Measurements from ENCODE around the gene MCC.

The MCC gene

DNA sequence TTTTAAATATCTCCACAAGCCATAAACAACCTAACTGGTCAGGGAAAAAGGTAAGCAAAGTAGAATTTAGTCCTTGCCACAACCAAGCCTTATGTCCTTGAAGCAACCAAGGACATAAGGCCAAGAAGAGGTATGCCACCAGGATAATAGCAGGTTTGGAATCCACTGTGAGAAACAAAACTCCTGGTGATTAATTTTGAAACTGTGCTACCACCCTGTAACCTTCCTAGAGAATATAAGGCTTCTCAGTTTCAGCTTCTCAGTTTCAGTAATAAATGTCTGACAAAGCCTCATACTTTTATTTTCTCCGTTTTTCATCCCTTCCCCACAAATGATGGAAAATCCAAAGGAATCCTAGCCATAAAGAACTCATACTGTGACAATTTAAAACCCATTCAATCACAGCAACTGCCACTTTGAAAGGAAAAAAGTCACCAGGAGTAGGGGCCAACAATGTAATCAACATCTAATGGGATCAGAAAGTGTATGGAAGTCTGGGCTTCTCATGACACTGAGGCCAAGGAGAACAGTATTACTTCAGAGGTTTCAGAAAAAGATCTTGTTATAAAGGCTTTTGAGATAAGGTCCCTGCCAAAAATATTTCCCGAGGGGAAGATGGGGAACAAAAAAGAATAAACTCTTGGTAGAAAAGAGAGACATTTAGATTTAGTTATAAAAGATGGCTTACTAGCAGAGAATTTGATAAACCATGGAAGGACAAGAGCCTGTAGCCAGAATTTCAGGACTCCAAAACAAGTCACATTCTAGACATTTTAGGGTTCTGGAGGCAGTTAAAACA is 242.6 kb downstream of the MCC start:
- no peak for DNase-seq (ENCODE audit: insufficient read length, low spot score)
- no peak for FAIRE-seq
- no peak for TF ChIP-seq CTCF (IDR thresholded peaks at IDR 0.05; ENCODE audit: insufficient read depth, missing control alignments)

DNA sequence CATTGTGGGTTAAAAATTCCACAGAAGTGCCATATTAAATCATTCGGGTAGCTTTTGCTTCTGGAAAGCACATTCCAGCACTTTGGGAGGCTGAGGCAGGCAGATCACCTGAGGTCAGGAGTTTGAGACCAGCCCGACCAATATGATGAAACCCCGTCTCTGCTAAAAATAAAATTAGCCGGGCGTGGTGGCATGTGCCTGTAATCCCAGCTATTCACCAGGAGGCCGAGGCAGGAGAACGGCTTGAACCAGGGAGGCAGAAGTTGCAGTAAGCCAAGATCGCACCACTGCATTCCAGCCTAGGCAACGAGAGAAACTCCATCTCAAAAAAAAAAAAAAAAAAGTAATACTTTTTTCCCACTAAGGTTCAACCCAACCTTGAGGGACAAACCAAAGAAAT is 243.3 kb downstream of the MCC start:
- TF ChIP-seq CTCF (IDR thresholded peaks at IDR 0.05; ENCODE audit: insufficient read depth, missing control alignments): no peak
- FAIRE-seq (no peak), DNase-seq (ENCODE audit: insufficient read length, low spot score) (no peak)

DNA sequence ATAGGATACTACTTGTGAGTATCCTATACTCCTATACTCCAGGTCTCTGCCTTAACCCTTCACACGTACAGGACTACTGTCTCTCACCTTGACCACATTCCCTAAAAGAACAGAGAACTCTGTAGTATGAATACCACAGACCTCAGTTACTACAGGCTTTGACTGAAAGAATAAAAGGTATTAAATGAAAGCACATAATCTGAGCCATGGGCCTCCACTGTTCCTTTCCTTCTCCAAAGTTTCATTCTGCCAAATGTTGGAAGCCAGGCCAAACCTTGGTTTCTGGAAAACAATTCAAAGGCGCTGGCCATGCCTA is 244.9 kb downstream of the MCC start:
- no peak for DNase-seq (ENCODE audit: insufficient read length, low spot score)
- no peak for TF ChIP-seq CTCF (IDR thresholded peaks at IDR 0.05; ENCODE audit: insufficient read depth, missing control alignments)
- FAIRE-seq: no peak

DNA sequence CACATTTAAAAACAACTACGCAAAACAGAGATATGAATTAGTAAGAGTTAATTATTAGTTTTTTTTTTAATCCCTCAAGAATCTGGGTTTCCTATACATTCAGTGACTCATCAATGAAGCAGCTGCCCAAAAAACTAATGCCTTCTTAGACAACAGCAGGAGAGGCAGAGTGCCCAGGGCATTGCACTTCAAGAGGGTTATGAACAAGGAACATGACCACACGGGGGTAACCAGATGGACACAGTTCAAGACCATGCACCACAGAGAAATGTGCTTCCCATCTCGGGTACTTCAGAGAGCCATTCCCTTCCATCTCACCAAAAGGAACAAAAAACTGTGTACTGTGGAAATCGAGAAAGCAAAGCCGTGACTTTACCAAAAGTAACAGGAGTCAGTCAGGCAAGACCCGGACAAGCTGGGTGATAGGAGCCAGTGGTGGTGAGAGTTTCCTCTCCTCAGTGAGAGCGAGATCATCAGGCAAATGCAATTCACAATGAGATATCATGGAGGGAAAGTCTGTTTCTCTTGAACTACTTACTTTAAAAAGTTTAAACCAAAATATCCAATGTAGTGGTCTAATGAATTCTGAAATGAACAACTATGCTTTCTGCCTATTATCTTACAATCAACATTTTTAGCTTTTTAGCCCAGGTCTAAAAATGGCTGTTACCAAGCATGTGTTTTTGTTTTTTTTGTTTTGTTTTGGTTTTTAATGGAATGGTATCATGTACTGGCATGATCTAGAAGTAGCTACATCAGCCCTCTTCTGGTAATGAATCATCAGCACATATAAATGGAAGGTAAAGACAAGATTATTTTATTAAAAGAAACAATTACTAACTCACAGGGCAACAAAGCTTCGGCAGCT is 245.5 kb downstream of the MCC start:
- FAIRE-seq (no peak), DNase-seq (ENCODE audit: insufficient read length, low spot score) (no peak)
- no peak for TF ChIP-seq CTCF (IDR thresholded peaks at IDR 0.05; ENCODE audit: insufficient read depth, missing control alignments)

DNA sequence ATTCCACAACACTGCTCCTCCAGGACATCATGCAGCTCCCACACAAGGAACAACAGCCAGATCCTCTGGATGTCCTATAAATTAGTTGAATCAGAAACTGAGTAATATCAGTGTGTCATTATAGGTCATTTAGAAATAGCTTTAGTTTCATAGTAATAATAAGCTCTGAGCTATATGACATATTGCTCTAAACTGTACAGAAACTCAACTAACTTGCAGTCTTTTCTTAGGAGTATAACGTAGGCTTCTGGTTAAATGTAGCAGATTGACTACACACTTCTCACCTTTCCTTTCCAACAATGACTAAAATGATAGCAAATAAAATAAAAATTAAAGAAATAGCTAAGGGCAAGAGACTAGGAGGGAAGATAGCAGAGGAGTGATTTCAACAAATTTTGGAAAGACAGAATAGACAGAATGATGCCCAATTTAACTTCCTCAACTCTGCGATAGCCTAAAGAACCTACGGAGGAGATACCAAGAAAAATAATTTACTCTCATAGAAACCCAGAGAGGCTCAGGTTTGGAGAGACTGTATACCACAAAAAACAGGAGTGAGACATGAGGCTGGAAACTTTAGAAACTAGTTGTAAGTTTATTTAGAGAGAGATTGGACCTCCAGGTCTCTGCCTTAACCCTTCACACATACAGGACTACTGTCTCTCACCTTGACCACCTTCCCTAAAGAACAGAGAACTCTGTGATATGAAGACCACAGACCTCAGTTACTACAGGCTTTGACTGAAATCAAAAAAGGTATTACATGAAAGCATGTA is 247.1 kb downstream of the MCC start:
- DNase-seq (ENCODE audit: insufficient read length, low spot score): no peak
- peak; percentile 29 for FAIRE-seq
- no peak for TF ChIP-seq CTCF (IDR thresholded peaks at IDR 0.05; ENCODE audit: insufficient read depth, missing control alignments)

GRCh38 chr5:113240032-113240431 is 248.2 kb downstream of the MCC start:
- no peak for DNase-seq (ENCODE audit: insufficient read length, low spot score)
- no peak for FAIRE-seq
- no peak for TF ChIP-seq CTCF (IDR thresholded peaks at IDR 0.05; ENCODE audit: insufficient read depth, missing control alignments)
